Testis (tissue), 2 donors: ENCODE data around the gene CLCN3.

Source experiments
- CTCF ChIP-seq, 3 experiments: fragments of 450-650 bp in 2 of 3; fragments of 200-600 bp in 1 of 3; sonication (generic) in 1 of 3; IDR thresholded peaks; one replicate each; pipeline ENCODE4 v1.5.1; 2016 to 2019; ENCODE audit warnings: antibody characterized with exemption in 3 of 3, mild to moderate bottlenecking in 2 of 3, moderate library complexity in 1 of 3
- POLR2A ChIP-seq: fragments of 450-650 bp; IDR thresholded peaks from one replicate; pipeline ENCODE4 v1.6.1; 2017; ENCODE audit warnings: antibody characterized with exemption, mild to moderate bottlenecking, moderate library complexity

DNA sequence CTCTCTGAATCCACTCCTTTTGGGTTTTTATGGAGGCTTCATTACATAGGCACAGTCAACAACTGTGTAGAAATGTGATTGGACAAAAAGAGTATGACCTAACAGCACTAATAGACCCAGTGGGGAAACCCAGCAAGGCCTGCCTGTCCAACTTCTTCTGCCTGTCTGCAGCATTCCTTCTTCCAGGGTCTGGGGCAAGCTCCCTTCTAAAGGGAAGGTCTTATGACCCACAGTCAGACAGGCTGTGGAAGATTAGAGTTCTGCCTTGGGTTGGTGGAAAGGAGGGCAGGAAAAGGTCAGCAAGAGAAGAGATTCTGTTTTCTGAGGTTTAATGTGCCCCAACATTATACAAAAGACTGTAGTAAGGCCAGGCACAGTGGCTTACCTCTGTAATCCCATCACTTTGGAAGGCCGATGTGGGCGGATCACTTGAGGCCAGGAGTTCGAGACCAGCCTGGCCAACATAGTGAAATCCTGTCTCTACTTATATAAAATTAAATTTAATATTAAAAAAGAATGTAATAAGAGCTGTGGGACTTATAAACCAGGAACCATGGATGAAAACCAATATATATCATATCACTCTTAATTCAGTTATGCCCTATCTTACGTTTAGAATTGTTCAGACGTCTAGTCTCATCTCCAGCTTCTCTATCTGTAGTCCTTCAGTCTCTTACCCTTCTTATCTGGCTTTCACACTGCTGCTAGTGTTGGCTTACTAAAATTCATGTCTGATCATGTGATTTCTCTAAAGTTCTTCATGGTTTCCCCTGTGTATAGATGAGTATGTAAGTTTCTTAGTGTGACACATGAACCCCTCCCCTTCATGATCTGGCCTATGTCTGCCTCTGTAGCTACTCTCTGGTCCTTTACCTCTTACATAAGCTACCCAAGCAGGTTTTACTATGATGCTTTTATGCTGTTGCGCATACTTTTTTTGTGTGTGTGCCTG, 6.2 kb downstream of the CLCN3 start:
- TF ChIP-seq CTCF (IDR thresholded peaks at IDR 0.05) (no peak), POLR2A (no peak)
